ENCODE measurements around the gene DHX58.

DHX58 gene

GRCh38 chr17:42087042-42087701 lies 25.3 kb downstream of the DHX58 start:
- no peak for DNase-seq (ENCODE audit: low spot score)

DNA sequence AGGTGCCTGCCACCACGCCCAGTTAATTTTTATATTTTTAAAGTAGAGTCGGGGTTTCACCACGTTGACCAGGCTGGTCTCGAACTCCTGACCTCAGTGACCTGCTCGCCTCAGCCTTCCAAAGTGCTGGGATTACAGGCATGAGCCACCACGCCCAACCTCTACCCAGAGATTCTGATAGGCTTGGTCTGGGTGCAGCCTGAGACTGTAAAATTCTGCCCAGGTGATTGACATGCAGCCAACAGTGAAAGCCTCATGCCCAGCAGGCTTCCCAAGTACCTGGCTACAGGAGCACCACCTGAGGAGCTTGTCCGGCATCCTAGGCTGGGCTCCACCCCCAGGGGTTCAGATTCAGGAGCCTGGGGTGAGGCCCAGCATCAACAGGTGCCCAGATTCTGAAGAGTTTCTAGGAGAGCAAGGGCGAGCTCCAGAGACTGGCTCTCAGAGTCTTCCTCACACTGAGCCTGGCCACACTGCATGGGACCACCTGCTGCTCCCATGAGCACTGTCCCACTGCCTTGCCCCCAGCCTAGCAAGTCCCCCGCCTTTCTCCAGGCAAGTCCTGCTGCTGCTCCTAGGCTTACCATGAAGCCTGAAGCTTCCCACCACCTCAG lies 30.9 kb downstream of the DHX58 start:
- DNase-seq (ENCODE audit: low spot score) = no peak

GRCh38 chr17:42079541-42079940 lies 33.0 kb downstream of the DHX58 start:
- DNase-seq (ENCODE audit: low spot score) = no peak

- no peak for DNase-seq (ENCODE audit: low spot score)
Observed at GRCh38 chr17:42078396-42079043, 34.0 kb downstream of the DHX58 start.

DNA sequence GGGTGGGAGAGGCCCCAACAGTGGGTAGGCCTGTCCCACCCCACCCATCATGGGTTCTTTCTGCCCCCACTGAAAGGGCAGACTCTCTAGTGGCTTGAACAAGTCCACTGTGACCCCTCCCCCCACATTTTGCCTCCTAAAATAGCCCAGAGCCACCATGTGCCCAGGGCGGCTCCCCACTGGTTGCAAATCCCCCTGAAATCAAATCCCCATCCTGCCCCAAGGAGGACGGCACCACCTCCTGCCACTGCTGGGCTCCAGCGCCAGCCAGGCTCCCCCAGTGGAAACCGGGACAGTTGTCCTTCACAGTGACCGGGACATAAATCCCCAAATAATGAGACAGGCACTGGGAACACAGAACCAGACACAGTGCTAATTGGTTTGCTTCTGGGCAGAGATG lies 34.8 kb downstream of the DHX58 start:
- DNase-seq (ENCODE audit: low spot score) = no peak

GRCh38 chr17:42076797-42077559 lies 35.5 kb downstream of the DHX58 start:
- DNase-seq (ENCODE audit: low spot score) = no peak

DNA sequence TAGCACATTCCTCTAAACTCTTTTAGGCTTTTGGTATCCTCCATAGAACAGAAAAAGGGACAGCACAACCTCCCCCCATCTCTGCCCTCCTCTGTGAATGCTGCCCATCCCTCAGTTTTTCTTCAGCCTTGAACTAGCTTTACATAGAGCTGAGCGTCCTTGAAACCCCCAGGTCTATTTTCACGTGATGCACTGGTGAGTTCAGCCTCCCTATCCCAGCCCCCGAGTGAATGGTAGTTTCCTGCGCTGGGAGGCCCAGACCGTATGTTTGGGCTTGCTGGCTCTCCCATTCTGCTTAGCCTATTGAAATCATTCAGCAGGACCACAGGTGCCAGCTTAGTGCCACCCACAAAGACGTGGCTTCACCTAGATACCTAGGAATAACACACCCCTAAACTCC lies 36.7 kb downstream of the DHX58 start:
- DNase-seq (ENCODE audit: low spot score) = no peak

DNA sequence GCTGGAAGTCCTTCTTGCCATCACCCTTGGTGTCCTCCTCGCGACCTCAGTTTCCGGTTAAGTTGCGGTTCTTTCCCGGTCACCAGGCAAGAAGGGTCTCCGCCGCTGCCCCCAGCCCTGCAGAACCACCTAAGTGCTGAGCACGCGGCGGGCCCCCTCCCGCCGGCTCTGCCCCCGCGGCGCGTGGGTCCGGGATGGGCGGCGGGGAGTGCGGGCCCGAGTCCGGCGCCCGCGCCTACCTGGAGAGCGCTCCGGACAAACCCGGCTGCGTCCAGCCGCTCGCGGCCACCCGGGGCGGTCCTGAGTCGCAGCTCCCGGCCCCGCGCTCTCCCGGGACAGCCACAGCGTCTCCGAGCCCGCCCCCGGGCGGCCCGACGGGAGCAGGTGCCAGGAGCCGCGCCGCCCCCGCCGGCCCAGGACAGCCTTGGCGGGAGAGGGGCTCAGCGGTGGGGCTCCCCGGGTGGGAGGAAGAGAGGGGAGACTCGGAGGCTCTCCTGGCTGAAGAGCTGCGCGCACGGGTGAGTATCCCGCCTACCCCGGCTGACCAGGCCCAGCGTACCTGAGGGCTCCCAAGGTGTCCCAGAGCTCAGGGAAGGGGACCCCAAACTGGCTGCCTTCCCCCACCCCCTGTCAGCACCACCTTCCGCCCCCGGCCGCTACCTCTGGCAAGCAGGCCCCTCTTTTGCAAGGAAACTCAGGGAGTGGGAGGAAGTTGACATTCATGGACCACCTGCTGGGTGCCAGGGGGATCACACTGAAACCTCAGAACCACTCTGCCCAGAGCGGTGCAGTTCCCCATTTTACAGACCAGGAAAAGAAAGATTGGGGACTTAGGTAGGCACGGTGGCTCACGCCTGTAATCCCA lies 40.0 kb downstream of the DHX58 start:
- DNase-seq (ENCODE audit: low spot score) = no peak

DNA sequence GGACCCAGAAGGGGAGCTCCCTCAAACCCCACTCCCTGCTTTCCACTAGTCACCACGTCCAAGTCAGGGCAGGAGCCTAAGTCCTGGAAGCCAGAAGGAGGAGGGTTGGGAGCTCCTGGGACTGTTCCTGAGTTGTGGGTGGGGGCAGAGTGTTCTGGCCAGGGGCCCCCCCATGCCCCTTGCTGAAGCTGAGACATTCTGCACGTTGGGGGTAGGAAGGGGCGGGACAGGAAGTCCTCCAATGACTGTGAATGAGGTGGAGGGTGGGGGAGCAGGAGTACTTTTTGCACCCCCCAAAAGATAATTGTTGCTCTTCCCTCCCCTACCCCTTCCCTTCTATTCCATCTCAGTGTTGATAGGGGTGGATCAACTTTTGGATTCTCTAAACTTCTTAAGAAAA lies 40.7 kb downstream of the DHX58 start:
- DNase-seq (ENCODE audit: low spot score) = no peak

DNA sequence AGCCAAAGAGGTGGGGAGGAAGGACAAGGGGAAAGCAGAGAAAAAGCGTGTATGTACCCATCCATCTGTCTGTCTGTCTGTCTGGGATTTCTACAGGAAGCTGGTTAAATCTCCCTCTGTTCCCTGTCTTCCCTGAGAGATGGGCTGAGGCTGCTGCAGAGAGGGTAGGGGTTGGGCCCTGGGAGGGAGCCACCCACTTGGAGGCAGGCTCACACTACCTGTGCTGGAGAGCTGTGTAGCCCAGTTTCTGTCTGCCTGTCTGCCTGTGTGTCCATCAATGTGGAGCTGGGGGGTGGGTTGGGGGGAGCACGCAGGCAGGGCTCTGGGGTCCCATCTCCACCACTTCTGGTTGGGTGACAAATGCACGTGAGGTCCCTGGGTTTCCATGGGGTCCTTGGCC lies 43.5 kb downstream of the DHX58 start:
- no peak for DNase-seq (ENCODE audit: low spot score)

DNA sequence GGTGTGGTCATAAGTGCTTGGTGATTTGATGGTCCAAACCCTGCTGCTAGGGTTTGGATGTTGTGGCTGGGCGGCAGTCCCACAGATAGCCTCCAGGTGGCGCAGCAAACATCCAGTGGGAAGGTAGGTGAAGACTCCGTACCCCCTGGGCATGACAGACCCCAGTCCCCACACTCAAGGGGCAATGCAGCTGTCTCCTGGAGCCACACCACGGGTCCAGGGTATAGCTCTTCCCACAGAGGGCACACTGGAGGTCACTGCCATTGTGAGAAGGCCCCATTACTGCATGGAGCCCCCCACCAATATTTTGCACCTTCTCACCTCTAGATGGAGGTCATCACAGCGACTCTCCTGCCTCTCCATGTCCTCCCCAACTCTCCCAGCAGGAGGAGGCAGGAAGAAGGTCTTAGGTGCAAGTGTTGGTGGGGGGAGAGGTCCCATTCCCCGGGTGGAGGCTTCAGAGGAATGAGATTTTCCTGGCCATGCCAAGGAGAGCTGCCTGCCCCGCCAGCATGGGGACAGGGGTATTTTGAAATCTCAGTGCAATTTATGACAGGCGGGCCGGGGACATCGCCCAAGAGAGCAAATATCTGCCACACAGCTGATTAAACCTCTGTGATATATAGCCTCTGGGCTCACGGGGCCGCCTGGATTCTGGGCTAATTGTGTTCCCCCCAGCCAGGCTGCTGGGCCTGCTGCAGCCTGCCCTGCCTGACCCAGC lies 45.0 kb downstream of the DHX58 start:
- DNase-seq (ENCODE audit: low spot score) = peak; percentile 14

GRCh38 chr17:42065201-42065600 lies 47.3 kb downstream of the DHX58 start:
- no peak for DNase-seq (ENCODE audit: low spot score)

GRCh38 chr17:42062681-42063080 lies 49.8 kb downstream of the DHX58 start:
- DNase-seq (ENCODE audit: low spot score) = no peak

DNA sequence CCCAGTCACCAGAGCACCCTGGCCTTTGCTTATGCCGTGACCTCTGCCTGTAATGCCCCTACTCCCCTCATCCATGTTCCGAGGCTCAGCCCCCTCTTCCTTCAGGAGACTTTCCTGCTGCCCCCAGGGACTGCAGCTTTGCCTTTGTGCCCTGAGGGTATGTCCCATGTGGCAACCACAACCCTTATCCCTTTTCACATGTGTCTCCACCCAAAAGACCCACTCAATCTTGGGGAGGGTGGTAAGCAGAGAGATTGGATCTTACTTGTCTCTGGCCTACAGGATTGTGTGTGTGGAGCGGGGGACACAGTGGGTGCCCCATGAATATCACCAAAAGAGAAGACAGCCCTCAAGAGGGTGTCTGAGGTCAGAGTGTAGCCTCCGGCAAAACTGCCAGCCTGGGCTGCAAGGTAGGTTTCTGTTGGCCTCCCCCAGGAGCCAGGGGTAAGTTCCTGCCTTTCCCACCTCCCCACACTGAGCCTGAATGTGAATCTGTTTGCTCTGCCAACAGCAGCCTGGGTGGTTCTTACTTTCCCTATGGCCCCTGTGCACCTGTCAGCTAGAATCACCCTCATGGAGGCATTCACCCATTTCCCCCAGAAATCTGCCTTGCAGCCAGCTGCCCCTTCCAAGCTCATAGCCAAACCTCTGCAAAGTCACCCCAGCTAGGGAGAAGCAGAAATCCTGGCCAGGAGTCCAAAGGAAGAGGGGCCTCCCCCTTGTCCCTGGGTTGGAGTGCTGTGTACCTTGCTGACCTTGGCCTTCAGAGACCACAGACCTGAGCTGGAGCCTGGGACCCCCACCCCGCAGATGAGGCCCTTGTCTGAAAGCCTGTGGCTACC lies 50.6 kb downstream of the DHX58 start:
- no peak for DNase-seq (ENCODE audit: low spot score)

GRCh38 chr17:42060231-42060630 lies 52.3 kb downstream of the DHX58 start:
- no peak for DNase-seq (ENCODE audit: low spot score)

DNA sequence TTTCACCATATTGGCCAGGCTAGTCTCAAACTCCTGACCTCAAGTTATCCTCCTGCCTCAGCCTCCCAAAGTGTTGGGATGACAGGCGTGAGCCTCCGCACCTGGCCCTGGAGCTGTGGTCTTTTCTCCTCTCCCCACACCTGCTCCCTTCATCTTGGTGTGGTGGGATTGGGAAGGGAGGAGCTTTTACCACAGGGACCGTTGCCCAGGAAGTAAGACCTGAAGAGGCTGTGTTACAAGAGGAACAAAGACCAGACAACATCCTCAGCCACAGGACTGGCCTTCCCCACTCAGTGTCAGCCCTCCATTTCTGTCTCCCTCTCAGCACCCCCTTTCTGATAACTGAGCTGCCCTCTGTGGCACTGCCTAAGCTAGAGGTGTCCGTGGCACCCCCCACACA lies 52.7 kb downstream of the DHX58 start:
- DNase-seq (ENCODE audit: low spot score) = no peak

- DNase-seq (ENCODE audit: low spot score) = no peak
Observed at GRCh38 chr17:42058063-42058462, 54.5 kb downstream of the DHX58 start.

DNA sequence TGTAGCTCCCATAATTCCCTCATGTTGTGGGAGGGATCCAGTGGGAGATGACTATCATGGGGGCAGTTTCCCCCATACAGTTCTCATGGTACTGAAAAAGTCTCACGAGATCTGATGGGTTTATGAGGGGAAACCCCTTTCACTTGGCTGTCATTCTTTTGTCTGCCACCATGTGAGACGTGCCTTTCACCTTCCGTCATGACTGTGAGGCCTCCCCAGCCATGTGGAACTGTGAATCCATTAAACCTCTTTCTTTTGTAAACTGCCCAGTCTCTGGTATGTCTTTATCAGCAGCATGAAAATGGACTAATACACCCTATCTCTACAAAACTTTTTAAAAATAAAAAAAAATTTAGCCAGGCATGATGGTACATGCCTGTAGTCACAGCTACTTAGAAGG lies 55.9 kb downstream of the DHX58 start:
- no peak for DNase-seq (ENCODE audit: low spot score)

DNA sequence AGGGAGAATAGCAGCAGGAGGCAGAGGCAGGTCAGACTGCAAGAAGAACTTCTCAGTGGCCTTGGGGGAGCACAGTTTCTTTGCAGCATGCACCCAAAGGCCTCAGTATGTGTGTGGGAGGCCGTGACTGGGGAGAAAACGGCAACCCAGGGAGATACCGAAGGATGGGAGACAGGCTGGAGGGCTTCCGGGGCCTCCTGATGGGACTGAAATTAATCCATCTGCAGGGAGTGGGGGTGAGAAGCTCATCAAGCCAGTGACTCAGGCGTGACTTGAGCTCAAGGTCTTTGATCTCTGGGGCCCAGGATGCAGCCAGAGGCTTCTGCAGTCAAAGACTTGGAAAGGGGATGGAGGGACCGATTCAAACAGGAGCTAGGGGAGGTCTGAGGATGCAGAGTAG lies 57.0 kb downstream of the DHX58 start:
- DNase-seq (ENCODE audit: low spot score) = no peak

DNA sequence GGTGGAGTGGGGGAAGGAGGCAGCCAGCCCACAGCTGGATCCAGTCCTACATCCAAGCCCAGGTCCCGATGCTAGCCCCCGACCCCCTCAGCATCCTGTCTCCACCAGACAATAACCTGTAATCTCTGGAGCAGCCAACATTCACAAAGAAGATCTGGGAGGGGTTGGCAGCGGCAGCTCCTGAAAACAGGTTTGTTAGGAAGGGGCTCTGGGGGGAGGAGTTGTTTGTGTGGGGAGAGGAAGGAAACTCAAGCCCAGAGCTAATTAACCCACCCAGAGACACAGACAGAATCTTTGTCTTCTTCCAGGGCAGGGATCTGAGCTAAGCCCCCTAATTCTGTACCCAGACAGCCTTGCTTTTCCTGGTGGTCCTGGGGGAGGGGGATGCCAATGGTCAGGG lies 57.5 kb downstream of the DHX58 start:
- no peak for DNase-seq (ENCODE audit: low spot score)

All from putamen (tissue), 1 donor.